ENCODE results near the gene NEDD4L.

NEDD4L gene

GRCh38 chr18:58403799-58404455, 359.9 kb downstream of the NEDD4L start:
- DNase-seq: no peak

- DNase-seq: no peak
Observed at GRCh38 chr18:58405107-58405898, 361.3 kb downstream of the NEDD4L start.

GRCh38 chr18:58407263-58407648, 363.2 kb downstream of the NEDD4L start:
- DNase-seq: no peak

- no peak for DNase-seq
Observed at GRCh38 chr18:58407649-58408407, 363.8 kb downstream of the NEDD4L start.

- DNase-seq: no peak
Observed at GRCh38 chr18:58408665-58409064, 364.6 kb downstream of the NEDD4L start.

- no peak for DNase-seq
Observed at GRCh38 chr18:58409802-58410445, 365.9 kb downstream of the NEDD4L start.

- no peak for DNase-seq
Observed at GRCh38 chr18:58411323-58411722, 367.3 kb downstream of the NEDD4L start.

GRCh38 chr18:58412844-58413666, 369.0 kb downstream of the NEDD4L start:
- DNase-seq: no peak

- no peak for DNase-seq
Observed at GRCh38 chr18:58413667-58414628, 369.9 kb downstream of the NEDD4L start.

- no peak for DNase-seq
Observed at GRCh38 chr18:58416014-58416703, 372.1 kb downstream of the NEDD4L start.

GRCh38 chr18:58416704-58417683, 373.0 kb downstream of the NEDD4L start:
- peak; percentile 58 for DNase-seq

- no peak for DNase-seq
Observed at GRCh38 chr18:58417752-58418151, 373.7 kb downstream of the NEDD4L start.

GRCh38 chr18:58418361-58418760, 374.3 kb downstream of the NEDD4L start:
- DNase-seq: no peak

GRCh38 chr18:58419587-58420199, 375.7 kb downstream of the NEDD4L start:
- DNase-seq: no peak

GRCh38 chr18:58426611-58427010, 382.6 kb downstream of the NEDD4L start:
- DNase-seq: no peak

GRCh38 chr18:58427321-58427720, 383.3 kb downstream of the NEDD4L start:
- no peak for DNase-seq

GRCh38 chr18:58429442-58429841, 385.4 kb downstream of the NEDD4L start:
- DNase-seq: no peak

- DNase-seq: no peak
Observed at GRCh38 chr18:58431215-58431614, 387.2 kb downstream of the NEDD4L start.
